ENCODE results near the gene GPR63. TPM values are rescaled to one million over a fixed set of nuclear protein-coding genes. Genes with fewer than 3 reads are reported as not detected.

GPR63 gene
- total and polyA plus RNA-seq, 4 donors = 2.6 to 6.0 (median 3.8) TPM

DNA sequence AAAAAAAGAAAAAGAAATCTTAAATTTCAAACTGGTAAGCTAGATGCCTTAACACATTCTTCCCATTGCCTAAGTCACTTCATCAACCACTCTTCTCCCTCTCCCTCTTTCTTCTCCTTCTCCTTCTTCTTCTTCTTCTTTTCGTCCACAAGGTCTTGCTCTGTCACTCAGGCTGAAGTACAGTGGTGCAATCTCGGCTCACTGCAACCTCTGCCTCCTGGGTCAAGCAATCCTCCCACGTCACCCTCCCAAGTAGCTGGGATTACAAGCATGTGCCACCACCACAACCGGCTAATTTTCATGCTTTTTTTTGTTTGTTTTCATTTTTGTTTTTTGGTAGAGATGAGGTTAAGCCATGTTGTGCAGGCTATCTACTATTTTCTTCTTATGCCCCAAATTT lies 60.2 kb downstream of the GPR63 start:
- DNase-seq (ENCODE audit: low read depth in 4 of 6, low spot score in 6 of 6) = no peak
- WGBS (ENCODE audit: insufficient coverage) = 90% methylated on average over 2 of the region's 4 CpGs
- H3K4me1 ChIP-seq (ENCODE audit: control insufficient read depth, insufficient read depth, low read length) = no peaks in the 10 kb centered on the region
- no peaks in the 10 kb centered on the region for H3K27me3 ChIP-seq (ENCODE audit: control insufficient read depth, insufficient read depth, low read length)
- no peak overlapping the region for H3K27ac ChIP-seq (ENCODE audit: low read depth, low read length)
- no peak overlapping the region for H3K4me3 ChIP-seq (ENCODE audit: low read depth, low read length)
- H3K9me3 ChIP-seq (ENCODE audit: control insufficient read depth, insufficient read depth, low read length) = no peaks in the 10 kb centered on the region
- no peaks in the 10 kb centered on the region for H3K36me3 ChIP-seq (ENCODE audit: control insufficient read depth, insufficient read depth, low read length)

DNA sequence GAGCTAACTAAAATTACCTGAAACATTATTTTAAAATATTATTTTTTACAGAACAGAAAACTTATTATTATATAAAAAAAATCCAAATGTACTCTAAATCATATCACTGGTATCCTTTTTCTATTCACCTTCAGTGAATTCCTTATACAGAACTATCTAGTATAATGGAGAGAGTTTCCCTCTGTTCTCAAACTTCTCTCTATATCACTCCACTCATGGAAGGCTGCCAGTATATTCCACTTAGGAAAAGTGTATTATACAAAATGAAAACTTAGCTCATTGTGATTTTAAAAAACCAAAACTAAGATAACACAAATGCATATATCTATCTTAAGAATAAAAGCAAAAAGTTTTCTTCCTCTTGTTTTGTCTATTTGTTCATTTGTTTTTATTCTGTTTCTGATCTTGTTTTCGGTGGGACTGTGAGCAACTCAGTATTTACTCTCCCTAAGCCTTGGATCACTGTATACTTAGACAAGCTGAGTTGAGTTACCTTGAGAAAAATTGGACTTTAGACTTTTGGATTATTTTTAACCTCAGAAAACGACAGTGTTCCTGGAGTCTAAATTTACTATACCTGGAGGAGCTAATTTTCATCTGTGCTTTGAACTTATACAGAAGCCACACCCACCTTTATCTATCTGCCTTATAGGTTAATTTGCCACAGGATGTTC lies 61.4 kb downstream of the GPR63 start:
- no peak for DNase-seq (ENCODE audit: low read depth in 4 of 6, low spot score in 6 of 6)
- no peaks in the 10 kb centered on the region for H3K9me3 ChIP-seq (ENCODE audit: control insufficient read depth, insufficient read depth, low read length)
- H3K27me3 ChIP-seq (ENCODE audit: control insufficient read depth, insufficient read depth, low read length) = no peaks in the 10 kb centered on the region
- no peaks in the 10 kb centered on the region for H3K4me1 ChIP-seq (ENCODE audit: control insufficient read depth, insufficient read depth, low read length)
- no peak overlapping the region for H3K27ac ChIP-seq (ENCODE audit: low read depth, low read length)
- H3K4me3 ChIP-seq (ENCODE audit: low read depth, low read length) = no peak overlapping the region
- WGBS (ENCODE audit: insufficient coverage) = no CpG with 5 or more reads among the region's 2 CpGs
- H3K36me3 ChIP-seq (ENCODE audit: control insufficient read depth, insufficient read depth, low read length) = no peaks in the 10 kb centered on the region

DNA sequence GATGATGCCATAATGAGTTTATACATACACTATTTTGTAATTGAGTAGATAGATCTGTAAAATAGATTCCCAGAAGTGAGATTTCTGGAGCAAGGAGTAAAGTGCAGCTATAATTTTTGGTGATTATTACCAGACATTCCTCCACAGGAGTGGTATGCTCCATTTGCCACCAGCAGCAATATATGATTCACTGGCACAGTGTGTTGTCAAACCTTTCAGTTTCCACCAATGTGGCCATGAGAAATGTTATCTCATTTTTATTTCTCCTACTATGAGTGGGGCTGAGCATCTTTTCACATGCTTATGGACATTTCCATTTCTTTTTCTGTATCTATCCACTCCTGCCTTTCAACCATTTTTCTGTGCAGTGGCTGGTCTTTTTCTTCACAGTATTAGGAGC lies 70.5 kb downstream of the GPR63 start:
- no peaks in the 10 kb centered on the region for H3K36me3 ChIP-seq (ENCODE audit: control insufficient read depth, insufficient read depth, low read length)

DNA sequence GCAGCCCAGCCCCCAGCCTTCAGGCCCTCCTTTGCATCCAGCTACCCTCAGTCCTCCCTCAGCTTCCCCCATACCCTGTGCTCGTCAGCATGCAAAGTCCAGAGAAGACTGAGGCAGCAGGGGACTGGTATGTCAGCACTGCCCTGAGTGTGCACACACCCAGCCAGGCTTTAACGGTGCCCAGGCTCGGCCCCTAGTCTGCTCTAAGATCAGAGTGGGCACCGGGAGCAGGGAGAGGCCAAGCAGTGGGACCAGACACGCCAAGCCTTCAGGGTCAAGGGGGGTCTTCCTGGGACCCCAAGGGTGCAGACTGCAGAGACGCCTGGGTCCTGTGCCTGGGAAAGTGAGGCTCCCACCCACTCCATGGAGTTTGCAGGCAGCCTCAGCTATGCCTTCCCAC lies 74.7 kb downstream of the GPR63 start:
- Histone ChIP-seq H3K27ac (ENCODE audit: low read depth, low read length) (no peak overlapping the region), H3K4me1 (ENCODE audit: control insufficient read depth, insufficient read depth, low read length) (no peaks in the 10 kb centered on the region), H3K4me3 (ENCODE audit: low read depth, low read length) (no peak overlapping the region), H3K9me3 (ENCODE audit: control insufficient read depth, insufficient read depth, low read length) (no peaks in the 10 kb centered on the region), H3K36me3 (ENCODE audit: control insufficient read depth, insufficient read depth, low read length) (no peaks in the 10 kb centered on the region), H3K27me3 (ENCODE audit: control insufficient read depth, insufficient read depth, low read length) (no peaks in the 10 kb centered on the region)
- 83% methylated on average over 6 of the region's 6 CpGs for WGBS (ENCODE audit: insufficient coverage)
- no peak for DNase-seq (ENCODE audit: low read depth in 4 of 6, low spot score in 6 of 6)

More for the DNA sequence above, 70.5 kb downstream of the GPR63 start:
- Histone ChIP-seq H3K27me3 (ENCODE audit: control insufficient read depth, insufficient read depth, low read length) (no peaks in the 10 kb centered on the region), H3K4me1 (ENCODE audit: control insufficient read depth, insufficient read depth, low read length) (no peaks in the 10 kb centered on the region), H3K4me3 (ENCODE audit: low read depth, low read length) (no peak overlapping the region), H3K27ac (ENCODE audit: low read depth, low read length) (no peak overlapping the region), H3K9me3 (ENCODE audit: control insufficient read depth, insufficient read depth, low read length) (no peaks in the 10 kb centered on the region)
- DNase-seq (ENCODE audit: low read depth in 4 of 6, low spot score in 6 of 6) = peak in 1 of 6 donors; percentile 38

DNA sequence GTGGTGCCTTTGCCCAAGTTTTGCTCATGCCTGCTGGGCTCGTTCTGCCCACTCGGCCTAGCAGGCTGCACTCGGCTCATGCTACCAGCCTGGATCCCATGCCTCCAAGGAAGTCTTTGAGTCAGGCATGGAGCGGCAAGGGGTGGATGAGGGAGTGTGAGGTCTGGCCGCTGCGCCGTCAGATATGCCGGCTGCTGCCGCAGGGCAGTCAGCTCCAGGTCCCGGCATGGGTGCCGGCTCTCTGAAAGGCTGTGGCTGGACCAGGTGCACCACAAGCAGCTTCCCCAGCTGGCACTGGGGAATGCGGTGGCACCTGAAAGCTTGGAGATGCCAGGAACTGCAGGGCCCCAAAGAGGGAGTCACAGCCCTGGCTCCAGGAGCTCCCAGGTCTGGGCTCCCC lies 75.5 kb downstream of the GPR63 start:
- Histone ChIP-seq H3K4me3 (ENCODE audit: low read depth, low read length) (no peak overlapping the region), H3K4me1 (ENCODE audit: control insufficient read depth, insufficient read depth, low read length) (no peaks in the 10 kb centered on the region), H3K36me3 (ENCODE audit: control insufficient read depth, insufficient read depth, low read length) (no peaks in the 10 kb centered on the region), H3K9me3 (ENCODE audit: control insufficient read depth, insufficient read depth, low read length) (no peaks in the 10 kb centered on the region), H3K27ac (ENCODE audit: low read depth, low read length) (no peak overlapping the region), H3K27me3 (ENCODE audit: control insufficient read depth, insufficient read depth, low read length) (no peaks in the 10 kb centered on the region)
- DNase-seq (ENCODE audit: low read depth in 4 of 6, low spot score in 6 of 6) = no peak
- 85% methylated on average over 12 of the region's 12 CpGs for WGBS (ENCODE audit: insufficient coverage)

DNA sequence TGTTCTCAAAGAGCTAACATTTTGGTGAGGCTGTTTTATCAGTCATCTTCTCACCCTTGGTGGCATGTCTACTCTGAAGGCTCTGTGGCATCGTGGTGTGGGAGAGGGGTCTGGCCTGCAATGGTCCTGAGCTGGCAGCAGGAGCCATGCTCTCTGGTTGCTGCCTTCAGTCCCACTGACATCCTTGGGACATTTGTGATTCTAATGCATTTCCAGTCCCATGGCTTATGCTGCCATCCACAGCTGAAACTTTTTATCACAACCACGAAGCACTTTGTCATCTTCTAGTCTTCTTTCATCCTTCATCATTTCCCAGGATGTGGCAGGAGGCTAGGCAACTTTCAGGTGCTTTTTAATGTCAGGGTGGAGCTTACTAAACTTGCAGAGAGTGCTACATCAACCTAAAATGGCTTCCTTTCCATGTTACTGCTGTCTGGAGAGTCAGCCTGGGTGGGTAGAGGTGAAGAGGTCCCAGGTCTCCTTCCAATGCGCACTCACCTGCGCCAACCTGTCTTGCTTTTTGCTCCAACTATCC lies 77.1 kb downstream of the GPR63 start:
- H3K9me3 ChIP-seq (ENCODE audit: control insufficient read depth, insufficient read depth, low read length) = no peaks in the 10 kb centered on the region
- no peak overlapping the region for H3K4me3 ChIP-seq (ENCODE audit: low read depth, low read length)
- H3K27ac ChIP-seq (ENCODE audit: low read depth, low read length) = no peak overlapping the region
- no peaks in the 10 kb centered on the region for H3K27me3 ChIP-seq (ENCODE audit: control insufficient read depth, insufficient read depth, low read length)
- 86% methylated on average over 2 of the region's 4 CpGs for WGBS (ENCODE audit: insufficient coverage)
- H3K36me3 ChIP-seq (ENCODE audit: control insufficient read depth, insufficient read depth, low read length) = no peaks in the 10 kb centered on the region
- peak in 1 of 6 donors; percentile 10 for DNase-seq (ENCODE audit: low read depth in 4 of 6, low spot score in 6 of 6)
- H3K4me1 ChIP-seq (ENCODE audit: control insufficient read depth, insufficient read depth, low read length) = no peaks in the 10 kb centered on the region

DNA sequence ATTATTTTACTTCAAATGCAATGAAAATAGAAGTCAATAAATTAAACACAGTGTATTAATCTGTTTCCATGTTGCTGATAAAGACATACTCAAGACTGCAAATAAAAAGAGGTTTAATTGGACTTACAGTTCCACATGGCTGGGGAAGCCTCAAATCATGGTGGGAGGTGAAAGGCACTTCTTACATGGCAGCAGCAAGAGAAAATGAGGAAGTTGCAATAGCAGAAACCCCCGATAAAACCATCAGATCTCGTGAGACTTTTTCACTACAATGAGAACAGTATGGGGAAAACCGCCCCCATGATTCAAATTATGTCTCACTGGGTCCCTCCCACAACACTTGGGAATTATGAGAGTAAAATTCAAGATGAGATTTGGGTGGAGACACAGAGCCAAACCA lies 82.2 kb downstream of the GPR63 start:
- no peak for DNase-seq (ENCODE audit: low read depth in 4 of 6, low spot score in 6 of 6)
- no CpG with 5 or more reads among the region's 3 CpGs for WGBS (ENCODE audit: insufficient coverage)
- H3K9me3 ChIP-seq (ENCODE audit: control insufficient read depth, insufficient read depth, low read length) = no peaks in the 10 kb centered on the region
- no peaks in the 10 kb centered on the region for H3K4me1 ChIP-seq (ENCODE audit: control insufficient read depth, insufficient read depth, low read length)
- H3K27me3 ChIP-seq (ENCODE audit: control insufficient read depth, insufficient read depth, low read length) = no peaks in the 10 kb centered on the region
- no peak overlapping the region for H3K4me3 ChIP-seq (ENCODE audit: low read depth, low read length)
- H3K27ac ChIP-seq (ENCODE audit: low read depth, low read length) = no peak overlapping the region
- no peaks in the 10 kb centered on the region for H3K36me3 ChIP-seq (ENCODE audit: control insufficient read depth, insufficient read depth, low read length)

DNA sequence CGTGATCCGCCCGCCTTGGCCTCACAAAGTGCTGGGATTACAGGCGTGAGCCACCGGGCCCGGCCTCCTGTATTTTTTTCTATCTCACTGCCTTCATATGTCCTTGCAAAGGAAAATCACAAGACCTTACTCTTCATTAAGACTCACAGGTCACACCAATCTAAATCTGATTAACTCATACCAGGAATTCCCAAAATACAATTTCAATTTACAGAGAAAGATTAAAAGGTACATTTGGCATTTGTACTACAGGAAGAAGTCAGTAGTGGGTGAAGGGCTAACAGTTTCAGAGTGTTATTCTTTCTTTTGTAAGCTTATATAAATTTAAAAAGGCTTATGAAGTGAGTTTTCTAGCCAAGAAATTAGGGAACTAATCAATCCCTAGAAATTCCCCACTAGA lies 87.4 kb downstream of the GPR63 start:
- no peak overlapping the region for H3K27ac ChIP-seq (ENCODE audit: low read depth, low read length)
- no peaks in the 10 kb centered on the region for H3K36me3 ChIP-seq (ENCODE audit: control insufficient read depth, insufficient read depth, low read length)
- WGBS (ENCODE audit: insufficient coverage) = 95% methylated on average over 6 of the region's 6 CpGs
- H3K4me1 ChIP-seq (ENCODE audit: control insufficient read depth, insufficient read depth, low read length) = no peaks in the 10 kb centered on the region
- no peaks in the 10 kb centered on the region for H3K9me3 ChIP-seq (ENCODE audit: control insufficient read depth, insufficient read depth, low read length)
- no peak overlapping the region for H3K4me3 ChIP-seq (ENCODE audit: low read depth, low read length)
- no peaks in the 10 kb centered on the region for H3K27me3 ChIP-seq (ENCODE audit: control insufficient read depth, insufficient read depth, low read length)
- DNase-seq (ENCODE audit: low read depth in 4 of 6, low spot score in 6 of 6) = no peak
